GM18867 (cell line): ENCODE measurements around the gene FLAD1.
"Not testable (repeated sequence)": the region's sequence is repeated elsewhere in the genome, so short reads cannot be mapped to it uniquely, and the experiment has no call there.

Experiments used
- ATAC-seq: cut with Tn5 transposase; IDR thresholded peaks from one replicate; pipeline ENCODE4 v1.9.1; 2021; ENCODE audit warnings: mild to moderate bottlenecking, moderate library complexity; ENCODE audit not compliant: unreplicated experiment

Gene FLAD1

DNA sequence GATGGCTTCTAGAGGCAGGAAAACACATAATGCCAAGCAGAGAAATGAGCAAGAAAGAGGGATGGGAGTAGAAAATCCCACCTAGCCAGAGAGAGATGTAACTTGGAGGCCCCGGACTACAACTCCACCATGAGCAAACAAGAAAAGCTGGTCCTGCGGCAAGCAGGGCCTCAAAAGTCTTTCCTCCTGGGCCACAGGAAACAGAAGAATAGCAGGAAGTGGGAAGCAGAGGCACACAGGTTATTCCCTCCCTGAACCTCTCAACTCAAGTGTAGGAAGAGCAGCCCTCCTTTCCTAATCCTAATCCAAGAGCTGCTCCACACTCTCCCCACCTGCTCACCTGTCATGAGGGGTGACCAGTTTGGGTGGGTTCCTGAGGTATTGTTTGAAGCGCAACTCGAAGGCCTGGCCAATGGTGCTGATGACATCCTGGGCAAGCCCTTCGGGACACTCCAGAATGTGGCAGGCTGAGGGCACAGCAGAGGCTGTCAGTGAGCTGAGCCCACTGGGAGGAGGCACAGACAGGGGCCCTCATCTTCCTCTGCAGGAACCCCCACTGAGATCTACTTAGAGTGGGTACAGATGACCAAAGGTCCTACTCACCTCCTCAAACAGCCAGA lies 15.7 kb upstream of the FLAD1 start:
- ATAC-seq: no peak

DNA sequence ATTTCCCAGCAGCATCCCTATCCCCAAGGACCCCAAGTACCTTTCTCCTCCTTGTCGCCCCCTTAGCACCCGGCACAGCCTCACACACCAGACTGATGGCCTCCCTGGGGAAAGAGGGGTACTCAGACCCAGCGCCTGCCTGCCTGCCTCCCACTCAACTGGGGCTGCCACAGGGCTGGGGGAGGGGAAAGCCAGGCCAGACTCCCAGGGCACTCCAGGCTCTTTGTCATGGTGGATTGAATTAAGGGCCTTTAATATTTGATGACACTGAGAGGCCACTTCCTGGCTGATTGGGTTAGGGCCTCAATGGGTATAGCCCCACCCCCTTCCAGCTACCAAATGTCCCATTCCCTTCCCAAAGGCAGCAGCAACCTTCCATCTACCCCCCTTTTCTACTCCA lies 14.4 kb upstream of the FLAD1 start:
- no peak for ATAC-seq

DNA sequence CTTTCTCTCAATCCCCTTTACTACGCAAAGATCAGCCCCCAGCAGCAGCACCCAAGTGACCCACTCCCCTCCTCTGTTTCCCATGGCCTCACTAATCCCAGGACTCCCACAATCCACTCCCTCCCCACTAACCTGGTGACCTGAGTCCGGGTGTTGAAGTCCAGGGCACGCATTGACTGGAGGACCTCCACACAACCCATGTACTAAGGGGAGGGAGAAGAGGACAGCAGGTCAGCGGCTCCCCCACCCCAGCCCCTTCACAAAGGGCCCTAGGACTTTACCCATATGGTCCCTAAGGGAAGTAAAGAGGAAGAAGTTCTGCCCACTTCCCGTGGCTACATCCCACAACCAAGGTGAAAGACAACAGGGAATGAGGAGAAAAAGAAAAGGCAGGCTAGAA lies 13.9 kb upstream of the FLAD1 start:
- no peak for ATAC-seq

DNA sequence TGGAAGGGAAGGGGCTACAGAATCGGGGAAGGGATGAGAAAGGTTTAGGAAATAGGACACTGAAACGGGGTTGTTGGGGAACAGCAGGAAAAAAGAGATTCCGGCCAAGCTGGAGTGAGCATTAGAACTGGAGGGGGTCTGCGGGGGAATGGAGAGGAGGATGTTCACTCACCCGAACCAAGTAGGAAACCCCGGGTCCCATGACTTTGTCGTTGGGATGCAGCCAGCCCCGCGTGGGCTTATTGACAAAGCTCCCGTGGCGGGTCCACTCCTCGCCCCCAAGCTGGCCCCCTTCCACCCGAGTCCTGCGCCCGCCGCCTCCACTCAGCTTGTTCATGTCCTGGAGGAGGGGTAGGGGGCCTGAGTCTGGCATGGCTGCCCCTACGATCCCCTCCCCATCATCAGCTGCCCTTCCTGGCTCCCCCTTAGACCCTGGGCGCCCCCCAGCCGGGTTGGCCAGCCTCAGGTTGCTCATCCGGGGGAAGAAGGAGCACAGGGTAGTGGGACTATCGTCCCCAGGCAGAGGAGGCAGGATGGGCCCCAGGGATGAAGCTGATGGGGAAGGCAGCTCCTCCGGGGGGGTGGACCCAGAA lies 13.2 kb upstream of the FLAD1 start:
- ATAC-seq: no peak

DNA sequence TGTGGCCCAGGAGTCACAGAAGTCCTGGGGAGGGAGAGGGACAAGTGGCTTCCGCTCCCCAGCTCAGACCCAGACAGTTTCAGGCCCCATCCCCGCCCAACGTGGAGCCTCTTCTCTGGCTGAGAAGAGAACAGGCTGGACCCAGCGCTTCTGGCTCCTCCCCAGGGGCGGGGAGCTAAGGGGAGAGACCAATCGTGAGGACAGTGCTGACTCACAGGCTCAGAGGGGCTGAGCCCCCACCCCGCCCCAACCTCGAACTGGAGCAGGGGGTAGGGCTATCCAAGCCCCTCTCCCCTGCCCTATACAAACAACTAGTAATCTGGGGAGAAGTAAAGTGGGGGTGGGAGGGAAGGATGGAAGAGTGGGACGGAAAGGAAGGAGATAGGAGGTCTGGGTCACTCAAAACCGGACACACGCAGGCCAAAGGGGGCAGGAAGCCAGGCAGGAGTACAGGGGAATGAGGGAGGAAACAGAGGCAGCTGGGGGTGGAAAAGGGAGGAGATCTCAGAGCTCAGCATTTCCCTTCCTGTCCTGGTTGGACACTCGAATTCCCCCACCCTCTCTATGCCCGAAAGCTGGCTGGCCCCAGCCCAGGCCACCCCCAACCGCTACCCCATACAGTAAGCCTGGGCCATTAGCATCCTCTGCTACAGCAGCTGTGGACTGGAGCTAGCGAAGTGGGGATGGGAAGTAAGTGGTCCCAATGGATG lies 12.4 kb upstream of the FLAD1 start, which contains the start of gene SHC1:
Gene SHC1 (minus strand): TSS at position 117 of the 710 bp plus-strand sequence. CDS start 221 bp downstream, outside the sequence.
- ATAC-seq: no peak

DNA sequence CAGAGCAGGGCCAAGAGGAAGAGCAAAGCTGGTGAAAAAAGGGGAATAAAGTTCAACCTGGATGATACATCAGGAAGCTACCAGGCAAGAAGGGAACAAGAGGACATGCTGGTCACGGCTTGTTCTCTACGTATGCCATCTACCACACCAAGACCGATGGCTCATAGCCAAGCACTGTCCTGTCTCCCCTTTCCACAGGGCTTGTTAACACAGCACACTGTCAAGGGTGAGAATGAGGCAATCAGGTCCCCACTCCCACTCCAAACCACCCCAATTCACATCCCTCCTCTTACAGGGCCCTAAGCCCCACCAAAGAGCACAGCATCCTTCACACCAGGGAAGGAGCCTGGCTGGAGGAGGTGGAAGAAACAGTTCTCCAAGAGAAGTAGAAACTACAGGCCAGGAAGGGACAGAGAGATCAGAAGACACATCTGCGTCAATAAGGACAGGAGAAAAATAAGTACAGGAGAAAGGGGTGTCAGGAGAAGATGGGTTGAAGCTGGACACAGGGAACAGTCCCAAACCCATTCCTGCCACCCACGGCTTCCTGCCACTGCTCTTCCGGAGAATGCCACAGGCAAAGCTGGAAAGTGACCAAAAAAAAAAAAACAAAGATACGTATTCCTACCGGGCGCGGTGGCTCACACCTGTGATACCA lies 11.7 kb upstream of the FLAD1 start:
- no peak for ATAC-seq

DNA sequence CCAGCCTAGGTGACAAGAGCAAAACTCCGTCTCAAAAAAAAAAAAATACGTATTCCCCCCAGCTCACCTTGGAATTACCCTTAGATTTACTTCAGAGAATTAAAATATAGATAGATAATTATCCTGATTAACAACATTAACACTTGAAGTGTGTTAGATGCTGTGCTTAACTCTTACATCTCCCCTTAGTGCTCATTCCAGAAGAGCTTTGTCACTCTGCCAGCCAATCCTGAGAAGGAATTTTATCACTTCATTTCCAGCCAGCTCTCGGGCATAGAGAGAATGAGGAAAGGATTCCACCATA lies 11.0 kb upstream of the FLAD1 start:
- ATAC-seq: no peak

DNA sequence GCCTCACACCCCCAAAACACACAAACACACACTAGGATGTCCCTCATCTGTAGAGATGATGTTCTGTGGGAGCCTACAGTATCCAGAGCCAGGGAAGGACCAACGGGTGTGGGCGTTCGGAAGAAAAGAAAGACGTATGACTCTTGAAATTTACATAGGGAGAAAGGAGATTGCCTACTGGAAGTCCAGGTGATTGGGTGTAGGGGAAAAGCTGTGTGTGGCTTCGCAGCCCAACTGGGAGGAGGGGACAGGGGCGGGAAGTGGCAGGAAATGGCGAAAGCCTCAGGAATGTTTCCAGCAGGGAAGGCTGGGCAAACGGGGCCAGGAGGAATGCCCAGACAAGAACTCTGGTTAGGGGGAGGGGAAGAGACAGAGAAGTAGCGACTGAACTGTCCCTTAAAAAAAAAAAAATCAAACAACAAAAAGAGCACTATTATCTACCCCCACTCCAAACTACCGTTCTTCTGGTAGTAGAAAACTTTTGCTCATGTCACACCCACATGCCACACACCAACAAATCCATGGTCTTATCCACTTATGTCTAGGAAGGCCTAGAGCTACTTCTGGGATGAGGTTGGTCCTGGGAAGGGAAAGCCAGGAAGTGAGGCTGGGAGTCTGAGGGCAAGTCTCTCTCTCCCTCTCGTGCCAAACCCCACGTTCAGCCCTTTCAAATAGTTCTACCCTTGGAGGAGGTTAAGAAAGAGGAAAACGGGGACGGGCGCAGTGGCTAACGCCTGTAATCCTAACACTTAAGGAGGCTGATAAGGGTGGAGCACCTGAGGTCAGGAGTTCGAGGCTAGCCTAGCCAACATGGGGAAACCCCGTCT lies 10.4 kb upstream of the FLAD1 start:
- no peak for ATAC-seq

DNA sequence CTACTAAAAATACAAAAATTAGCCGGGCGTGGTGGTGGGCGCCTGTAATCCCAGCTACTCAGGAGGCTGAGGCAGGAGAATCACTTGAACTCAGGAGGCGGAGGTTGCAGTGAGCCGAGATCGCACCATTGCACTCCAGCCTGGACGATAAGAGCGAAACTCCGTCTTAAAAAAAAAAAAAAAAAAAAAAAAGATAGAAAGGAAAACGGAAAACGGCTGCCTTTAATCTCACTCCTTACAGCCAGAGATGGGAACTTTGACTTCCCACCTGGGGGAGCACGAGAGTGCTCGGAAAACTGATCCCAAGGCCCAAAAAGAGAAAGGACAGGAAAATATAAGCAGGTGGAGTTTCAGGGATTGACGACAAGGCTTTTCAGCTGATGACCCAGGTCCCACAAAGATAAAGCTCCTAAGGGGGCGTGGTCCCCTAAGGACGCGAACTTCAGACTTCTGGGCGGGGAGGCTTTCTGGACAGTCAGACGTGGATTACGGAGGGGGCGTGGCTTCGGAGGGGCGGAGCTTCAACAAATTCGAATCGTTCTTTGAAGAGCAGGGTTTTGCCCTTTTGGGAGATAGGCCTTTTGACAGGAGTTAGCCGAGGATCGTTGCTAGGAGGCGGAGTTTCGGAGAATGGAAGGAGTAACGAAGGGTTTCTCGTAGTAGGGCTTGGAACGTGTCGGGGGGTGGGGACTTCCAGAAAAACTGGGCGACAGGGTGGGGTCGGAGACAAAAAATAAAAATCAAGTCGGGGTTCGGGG lies 9.6 kb upstream of the FLAD1 start:
- peak; percentile 14 for ATAC-seq

DNA sequence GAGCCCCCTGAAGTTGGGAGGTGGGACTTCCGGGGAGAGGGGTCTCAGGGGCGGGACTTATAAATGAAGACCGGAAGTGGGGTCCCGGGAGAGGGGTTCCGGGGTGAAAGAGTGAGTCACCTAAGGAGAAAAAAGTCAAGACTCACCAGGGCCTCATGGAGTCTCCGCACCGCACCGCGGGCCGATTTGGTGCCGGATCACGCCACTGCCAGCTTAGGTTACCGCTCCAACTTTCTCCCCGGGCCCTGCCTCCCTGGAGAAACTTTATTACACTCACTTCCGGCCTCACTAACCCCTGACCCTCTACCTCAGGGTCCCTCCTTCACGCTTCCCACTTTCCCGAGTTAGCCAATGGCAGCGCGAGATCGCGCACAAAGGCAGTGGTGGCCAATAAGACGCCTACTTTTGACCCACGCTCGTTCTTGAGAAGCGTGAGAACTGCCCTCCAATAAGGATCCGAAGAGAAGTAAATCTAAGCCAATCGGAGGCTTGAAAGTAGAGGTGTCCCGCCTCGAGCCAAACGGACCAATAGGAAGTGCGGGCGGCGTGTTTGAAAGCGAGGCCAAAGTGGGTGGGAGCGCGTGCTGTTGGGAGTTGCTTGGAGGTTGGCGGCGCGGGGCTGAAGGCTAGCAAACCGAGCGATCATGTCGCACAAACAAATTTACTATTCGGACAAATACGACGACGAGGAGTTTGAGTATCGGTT lies 8.9 kb upstream of the FLAD1 start, which contains the start of gene CKS1B:
Gene CKS1B (plus strand): TSS at position 580 of the 706 bp plus-strand sequence. CDS start 65 bp downstream, at position 645.
- ATAC-seq: peak; percentile 77

DNA sequence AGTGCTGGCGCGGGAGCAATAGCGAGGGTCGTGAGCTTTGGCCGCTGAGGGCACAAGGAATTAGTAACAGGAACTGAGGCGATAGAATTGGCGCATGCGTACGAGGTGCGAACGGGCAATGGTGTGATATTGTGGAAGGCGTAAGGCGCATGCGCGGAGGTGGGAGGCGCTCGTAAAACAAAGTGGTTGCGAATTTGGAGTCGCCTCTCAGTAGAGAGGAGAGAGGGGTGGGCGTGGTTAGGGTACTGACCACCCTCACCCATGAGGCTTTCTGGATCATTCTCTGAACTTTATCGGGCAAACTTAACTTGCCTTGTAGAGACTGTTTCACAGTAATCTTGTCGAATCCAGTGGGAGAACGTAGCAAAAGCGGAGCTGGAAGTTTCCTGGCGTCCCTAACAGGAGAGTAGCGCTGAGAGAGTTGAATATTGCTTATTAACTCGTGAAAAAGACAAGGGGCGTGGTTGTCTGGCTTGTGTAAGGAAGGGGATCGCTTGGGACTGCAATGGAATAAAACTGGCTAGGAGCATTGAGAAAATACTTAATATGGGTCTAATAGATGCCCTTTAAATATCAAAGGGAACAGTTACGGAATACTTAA lies 8.2 kb upstream of the FLAD1 start:
- ATAC-seq: peak; percentile 41

DNA sequence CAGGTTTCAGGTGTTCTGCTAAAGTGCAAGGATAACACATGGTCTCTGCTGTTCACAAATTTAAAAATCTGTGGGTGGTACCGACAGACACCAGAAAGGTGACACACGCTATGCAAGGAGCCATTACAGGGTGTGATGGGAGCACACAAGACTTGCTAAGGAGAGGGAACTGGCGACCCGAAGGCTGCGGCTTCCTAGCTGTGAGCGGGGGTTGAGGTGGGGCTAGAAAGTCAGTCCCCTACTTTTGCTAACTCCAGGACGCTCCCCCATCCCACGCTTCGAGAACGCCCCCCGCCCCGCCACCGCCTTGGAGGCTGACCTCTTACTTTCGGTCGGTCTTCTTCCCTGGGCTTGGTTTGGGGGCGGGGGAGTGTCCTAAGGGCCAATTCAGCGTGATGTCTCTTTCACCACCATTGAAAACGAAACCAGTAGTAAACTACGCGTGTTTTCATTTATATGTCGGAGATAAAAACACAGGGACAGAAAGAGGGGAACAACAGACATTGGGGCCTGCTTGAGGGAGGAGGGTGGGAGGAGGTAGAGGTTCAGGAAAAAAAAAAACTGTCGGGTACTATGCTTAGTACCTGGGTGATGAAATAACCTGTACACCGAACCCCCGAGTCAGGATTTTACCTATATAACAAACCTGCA lies 7.6 kb upstream of the FLAD1 start:
- no peak for ATAC-seq

DNA sequence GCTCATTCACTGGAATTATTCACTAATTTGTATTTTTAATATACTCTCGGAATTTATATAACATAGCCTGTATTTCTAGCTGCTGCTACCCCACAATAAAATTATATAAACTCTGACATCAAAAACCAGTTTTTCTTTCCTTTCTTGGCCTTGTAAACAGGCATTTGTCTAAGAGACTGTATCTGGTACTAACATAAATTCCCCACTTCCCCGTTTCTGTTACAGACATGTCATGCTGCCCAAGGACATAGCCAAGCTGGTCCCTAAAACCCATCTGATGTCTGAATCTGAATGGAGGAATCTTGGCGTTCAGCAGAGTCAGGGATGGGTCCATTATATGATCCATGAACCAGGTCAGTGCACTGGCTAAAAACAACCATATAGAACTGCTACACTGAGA lies 5.4 kb upstream of the FLAD1 start:
- ATAC-seq: not testable (repeated sequence)

DNA sequence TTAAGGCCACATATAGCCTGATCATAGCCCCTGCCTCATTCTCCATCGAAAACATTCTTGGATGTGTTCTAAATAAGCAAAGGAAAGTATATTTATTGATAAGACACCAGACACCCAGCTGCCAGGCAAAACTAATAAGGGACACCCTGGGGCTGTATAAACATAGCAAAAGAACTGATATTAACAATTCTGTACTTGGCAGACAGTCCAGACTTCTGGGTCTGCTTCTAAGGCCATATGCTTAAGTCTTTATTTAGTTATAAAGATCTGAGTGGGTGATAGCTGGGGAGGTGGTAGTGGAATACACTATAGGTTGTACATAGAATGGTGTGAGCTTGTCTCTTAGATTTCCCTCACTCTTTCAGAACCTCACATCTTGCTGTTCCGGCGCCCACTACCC lies 4.8 kb upstream of the FLAD1 start:
- ATAC-seq: no peak

DNA sequence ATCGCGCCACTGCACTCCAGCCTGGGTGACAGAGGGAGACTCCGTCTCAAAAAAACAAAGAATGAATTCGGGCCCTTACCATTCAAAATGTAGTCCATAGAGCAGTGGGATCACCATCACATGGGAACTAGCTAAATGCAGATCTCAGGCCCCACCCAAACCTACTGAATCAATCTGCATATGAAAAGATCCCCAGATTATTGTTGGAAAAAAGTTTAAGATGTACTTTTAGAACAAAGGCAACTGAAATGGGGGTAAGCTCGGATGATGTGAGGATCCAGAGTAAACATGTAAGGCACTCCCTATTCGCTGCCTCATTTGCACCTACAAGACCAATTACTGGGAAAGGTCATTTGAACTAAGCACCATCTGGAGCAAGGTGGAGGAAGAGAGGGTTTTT lies 803 bp upstream of the FLAD1 start:
- no peak for ATAC-seq

DNA sequence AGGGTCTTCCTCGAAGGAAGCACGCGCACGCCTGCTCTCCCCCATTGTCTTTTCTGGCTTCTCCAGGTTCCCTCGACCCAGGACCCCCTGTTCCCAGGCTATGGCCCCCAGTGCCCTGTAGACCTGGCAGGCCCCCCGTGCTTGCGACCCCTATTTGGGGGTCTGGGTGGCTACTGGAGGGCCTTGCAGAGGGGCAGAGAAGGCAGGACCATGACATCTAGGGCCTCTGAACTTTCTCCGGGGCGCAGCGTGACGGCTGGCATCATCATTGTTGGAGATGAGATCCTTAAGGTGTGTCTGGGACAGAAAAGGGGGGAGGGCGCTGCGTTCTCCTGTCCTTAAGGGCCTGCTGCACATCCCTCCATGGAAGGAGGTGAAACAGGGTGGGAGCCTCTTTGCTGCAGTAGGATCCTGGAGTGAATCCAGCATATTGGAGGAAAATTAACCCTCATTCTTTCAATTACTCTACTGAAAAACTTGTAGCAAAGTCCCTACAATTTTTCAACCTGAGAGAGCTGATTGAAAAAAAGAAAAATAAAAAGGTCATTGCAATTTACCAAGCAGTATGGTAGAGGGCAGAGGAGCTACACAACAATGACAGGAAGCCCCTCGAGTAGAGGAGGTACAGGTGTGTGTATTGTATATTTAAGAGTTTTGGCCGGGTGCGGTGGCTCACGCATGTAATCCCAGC lies 777 bp downstream of the FLAD1 start:
- no peak for ATAC-seq

DNA sequence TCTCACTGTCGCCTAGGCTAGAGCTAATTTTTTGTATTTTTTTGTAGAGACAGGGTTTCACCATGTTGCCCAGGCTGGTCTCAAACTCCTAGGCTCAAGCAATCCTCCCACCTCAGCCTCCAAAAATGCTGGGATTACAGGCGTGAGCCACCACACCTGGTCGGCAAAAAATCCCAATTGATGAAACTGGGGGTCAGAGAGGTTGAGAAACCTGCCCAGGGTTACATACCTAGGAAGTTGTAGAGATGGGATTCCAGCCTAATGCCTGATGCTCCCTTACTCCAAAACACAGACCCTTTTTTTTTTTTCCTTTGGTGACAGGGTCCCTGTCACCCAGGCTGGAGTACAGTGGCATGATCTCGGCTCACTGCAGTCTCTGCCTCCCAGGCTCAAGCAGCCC lies 3.6 kb downstream of the FLAD1 start:
- ATAC-seq: not testable (repeated sequence)

DNA sequence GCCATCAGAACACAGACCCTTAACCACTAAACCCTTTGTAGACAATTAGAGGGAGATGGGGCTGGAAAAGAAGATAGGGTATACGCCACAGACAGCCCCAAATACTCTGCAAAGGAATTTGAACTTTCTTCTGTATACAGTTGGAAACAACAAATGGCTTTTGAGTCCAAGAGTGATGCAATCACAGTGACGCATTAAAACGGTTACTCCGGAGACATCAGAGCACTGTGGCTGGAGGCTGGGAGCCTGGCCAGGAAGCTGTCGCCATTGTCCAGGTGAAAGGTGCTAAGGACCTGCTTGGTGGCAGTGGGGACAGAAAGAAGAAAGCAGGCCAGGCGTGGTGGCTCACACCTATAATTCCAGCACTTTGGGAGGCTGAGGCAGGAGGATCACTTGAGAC lies 4.2 kb downstream of the FLAD1 start:
- no peak for ATAC-seq
